ENCODE measurements around the gene LCE5A. TPM values are rescaled to one million over a fixed set of nuclear protein-coding genes. Genes with fewer than 3 reads are reported as not detected.

Gene LCE5A
- total RNA-seq = not detected in 2 replicates

GRCh38 chr1:152510503-152510902 lies at the start of gene LCE5A:
Gene LCE5A, plus strand, starts transcription at chr1:152510803. Its CDS starts 732 bp downstream, at chr1:152511535.

Other genes starting within 250 kb of the LCE5A start
- gene FLG, start 185.6 kb upstream of the LCE5A start, total RNA-seq = under 0.01 TPM in 1 of 2 replicates, not detected in the other
- gene FLG2, start 150.8 kb upstream of the LCE5A start, total RNA-seq = not detected in 2 replicates
- not detected in 2 replicates for gene CRNN, start 96.5 kb upstream of the LCE5A start, total RNA-seq
- gene CRCT1, start 3.7 kb downstream of the LCE5A start, total RNA-seq = not detected in 2 replicates
- gene LCE3E, start 56.0 kb downstream of the LCE5A start, total RNA-seq = not detected in 2 replicates
- gene LCE3D, start 69.7 kb downstream of the LCE5A start, total RNA-seq = not detected in 2 replicates
- not detected in 2 replicates for gene LCE3C, start 89.4 kb downstream of the LCE5A start, total RNA-seq
- not detected in 2 replicates for gene LCE3B, start 103.0 kb downstream of the LCE5A start, total RNA-seq
- gene LCE3A, start 112.3 kb downstream of the LCE5A start, total RNA-seq = not detected in 2 replicates
- not detected in 2 replicates for gene LCE2D, start 152.6 kb downstream of the LCE5A start, total RNA-seq
- gene LCE2C, start 164.5 kb downstream of the LCE5A start, total RNA-seq = not detected in 2 replicates
- not detected in 2 replicates for gene LCE2B, start 175.3 kb downstream of the LCE5A start, total RNA-seq
- not detected in 2 replicates for gene LCE2A, start 187.5 kb downstream of the LCE5A start, total RNA-seq
- not detected in 2 replicates for gene LCE4A, start 197.4 kb downstream of the LCE5A start, total RNA-seq
- gene KPRP, start 247.2 kb downstream of the LCE5A start, total RNA-seq = not detected in 2 replicates